Spleen (tissue), 11 donors: ENCODE measurements around the gene RPS17. TPM values are rescaled to one million over a fixed set of nuclear protein-coding genes. Genes with fewer than 3 reads are reported as not detected.
"Not testable (repeated sequence)": the region's sequence is repeated elsewhere in the genome, so short reads cannot be mapped to it uniquely, and the experiment has no call there.

ENCODE experiments used
- DNase-seq: peaks from one replicate; pipeline ENCODE4 v3.0.0-alpha.2; 2020
- H3K27ac ChIP-seq, 8 donors: fragments of 200-600 bp; sonication (generic) in 7 of 8; 1 replicate in 4 of 8; 2 replicates in 4 of 8; pipeline versions ENCODE4 v1.5.0 to v1.8.0; 2016 to 2021; ENCODE audit warnings: inconsistent platforms in 4 of 8, mild to moderate bottlenecking in 4 of 8, moderate library complexity in 1 of 8
- H3K27me3 ChIP-seq, 7 donors: fragments of 200-600 bp; sonication (generic) in 6 of 7; replicated peaks in 1 of 7; 1 replicate in 4 of 7; 2 replicates in 3 of 7; pipeline versions ENCODE4 v1.5.0 to v1.8.0; 2016 to 2021; ENCODE audit warnings: inconsistent platforms in 3 of 7, mild to moderate bottlenecking in 1 of 7
- H3K36me3 ChIP-seq, 6 donors: fragments of 200-600 bp; sonication (generic) in 5 of 6; 1 replicate in 4 of 6; 2 replicates in 2 of 6; pipeline versions ENCODE4 v1.5.0 to v1.8.0; 2016 to 2021; ENCODE audit warnings: inconsistent platforms in 2 of 6
- H3K4me1 ChIP-seq, 6 donors: fragments of 200-600 bp; sonication (generic) in 5 of 6; 1 replicate in 3 of 6; 2 replicates in 3 of 6; pipeline versions ENCODE4 v1.5.0 to v1.8.0; 2016 to 2021; ENCODE audit warnings: inconsistent platforms in 3 of 6
- H3K4me3 ChIP-seq, 8 donors: fragments of 200-600 bp; sonication (generic) in 7 of 8; 1 replicate in 4 of 8; 2 replicates in 4 of 8; pipeline versions ENCODE4 v1.5.0 to v1.8.0; 2016 to 2021; ENCODE audit warnings: inconsistent platforms in 4 of 8, mild to moderate bottlenecking in 4 of 8, moderate library complexity in 2 of 8
- H3K9me3 ChIP-seq, 8 donors: fragments of 200-600 bp; sonication (generic) in 7 of 8; 1 replicate in 4 of 8; 2 replicates in 4 of 8; pipeline versions ENCODE4 v1.5.0 to v1.8.0; 2016 to 2021; ENCODE audit warnings: inconsistent platforms in 4 of 8
- CTCF ChIP-seq, 11 experiments: fragments of 200-600 bp in 7 of 11; fragments of 450-650 bp in 4 of 11; sonication (generic) in 4 of 11; IDR thresholded peaks in 8 of 11; conservative IDR thresholded peaks in 3 of 11; 1 replicate in 7 of 11; 2 replicates in 4 of 11; pipeline versions ENCODE4 v1.4.0 to v1.8.0; 2016 to 2021; ENCODE audit warnings: antibody characterized with exemption in 11 of 11, inconsistent platforms in 4 of 11, mild to moderate bottlenecking in 1 of 11
- WGBS, 5 donors: extraction: QIAGEN DNeasy Blood & Tissue Kit in 3 of 5; methylation state at CpG; one replicate each; pipeline versions ENCODE4 v1.1.5 to v1.1.7; 2013 to 2018; 5-methylcytosine and 5-hydroxymethylcytosine counted together
- intact Hi-C: fragments of 100-400 bp; cut with DNase I; formaldehyde crosslinking; loops from one replicate; pipeline ENCODE4 v1.15.0; 2023; ENCODE audit warnings: low total_unique reads
- polyA plus RNA-seq, 3 donors: library from polyadenylated mRNA; stranded (reverse); fragments of 200-250 nt; gene quantifications; one replicate each; pipeline ENCODE4 v1.2.1, GENCODE V29; 2013
- total RNA-seq, 7 donors: library from RNA; depleted of rRNA in 3 of 7; stranded (reverse); fragments of >200 nt in 3 of 7; fragmentation: NEBNext Ultra II Directional in 4 of 7; extraction: Animal tissue kit (Norgen Biotek cat#: 25700) in 4 of 7; gene quantifications; one replicate each; pipeline versions ENCODE4 v1.1.0 to v1.2.1, GENCODE V29; 2016 to 2021
- donor health status: healthy with polysubstance abuse.
- donor health status: DM: no; HTN: no; CAD: no; lungs with moderate emphysema.
- donor health status: DM: no; HTN: no; CAD: no.
- donor health status: Bipolar disorder and iron deficiency.
- donor health status: healthy.
- donor health status: DM: no; HTN: no; CAD: no.
- donor health status: DM: yes; HTN: yes; CAD: no.

Gene RPS17
- total and polyA plus RNA-seq, 10 donors = 1,089 to 9,274 (median 1,579) TPM

- H3K4me3 ChIP-seq, H3K27ac ChIP-seq, H3K36me3 ChIP-seq, DNase-seq, intact Hi-C loops, H3K4me1 ChIP-seq, H3K9me3 ChIP-seq, H3K27me3 ChIP-seq: not testable (repeated sequence)
- TF ChIP-seq CTCF (IDR thresholded peaks at IDR 0.05 in 8 of 11, conservative IDR thresholded peaks at IDR 0.05 in 3 of 11) = peak in 3 of 11 experiments; percentile 13 to 27 (median 14)
- 28 to 50% (median 42%) methylated on average over 2 to 4 of the region's 7 CpGs for WGBS, 5 donors
Measured at GRCh38 chr15:82502700-82503339, 37.4 kb downstream of the RPS17 start.

- DNase-seq, intact Hi-C loops, H3K36me3 ChIP-seq, H3K4me3 ChIP-seq, H3K9me3 ChIP-seq, H3K27ac ChIP-seq, H3K4me1 ChIP-seq, H3K27me3 ChIP-seq: not testable (repeated sequence)
- WGBS, 5 donors = 47 to 67% (median 55%) methylated on average over 3 to 4 of the region's 4 CpGs
Measured at GRCh38 chr15:82500772-82501171, 39.5 kb downstream of the RPS17 start.

GRCh38 chr15:82497978-82498377 lies 42.3 kb downstream of the RPS17 start:
- DNase-seq, H3K27ac ChIP-seq, H3K4me3 ChIP-seq, H3K4me1 ChIP-seq, H3K9me3 ChIP-seq, H3K36me3 ChIP-seq, intact Hi-C loops, H3K27me3 ChIP-seq: not testable (repeated sequence)

- H3K27ac ChIP-seq, H3K4me3 ChIP-seq, H3K36me3 ChIP-seq, H3K27me3 ChIP-seq, intact Hi-C loops, H3K4me1 ChIP-seq, DNase-seq, H3K9me3 ChIP-seq: not testable (repeated sequence)
- WGBS, 5 donors = 66 to 82% (median 73%) methylated on average over 4 of the region's 4 CpGs
Measured at GRCh38 chr15:82488250-82488649, 52.0 kb downstream of the RPS17 start.

- 81 to 87% (median 85%) methylated on average over 6 to 7 of the region's 7 CpGs for WGBS, 5 donors
- H3K36me3 ChIP-seq, intact Hi-C loops, H3K27me3 ChIP-seq, DNase-seq, H3K27ac ChIP-seq, H3K9me3 ChIP-seq, H3K4me1 ChIP-seq, H3K4me3 ChIP-seq: not testable (repeated sequence)
Measured at GRCh38 chr15:82487045-82487444, 53.2 kb downstream of the RPS17 start.

Other genes starting within 250 kb of the RPS17 start
- 1 to 10 TPM in 6 of 7 donors, under 1 TPM in 1; 0.98 to 2.3 (median 1.5) TPM for gene GOLGA6L10, start 191.0 kb downstream of the RPS17 start, total RNA-seq
- gene GOLGA6L10, start 191.0 kb downstream of the RPS17 start, polyA plus RNA-seq = 1 to 10 TPM in 2 of 3 donors, under 1 TPM in 1; 0.85 to 1.7 (median 1.1) TPM
- 1 to 10 TPM; 2.6 to 8.2 (median 3.5) TPM for gene GOLGA6L9, start 110.6 kb downstream of the RPS17 start, total RNA-seq
- 1 to 10 TPM; 3.5 to 7.8 (median 4.6) TPM for gene GOLGA6L9, start 110.6 kb downstream of the RPS17 start, polyA plus RNA-seq
- 1 to 10 TPM in 1 of 7 donors, under 1 TPM in 6; 0.09 to 1.2 (median 0.46) TPM for gene CPEB1, start 106.9 kb upstream of the RPS17 start, total RNA-seq
- gene CPEB1, start 106.9 kb upstream of the RPS17 start, polyA plus RNA-seq = under 1 TPM; 0.39 to 0.48 (median 0.47) TPM
- gene AP3B2, start 169.4 kb upstream of the RPS17 start, total RNA-seq = 1 to 10 TPM in 5 of 7 donors, under 1 TPM in 1, not detected in 1; 0.30 to 9.5 (median 1.5) TPM
- under 1 TPM; 0.15 to 0.38 (median 0.22) TPM for gene AP3B2, start 169.4 kb upstream of the RPS17 start, polyA plus RNA-seq